H1 (cell line): Measurements from ENCODE around the gene TPRKB. TPM values are rescaled to one million over a fixed set of nuclear protein-coding genes. Genes with fewer than 3 reads are reported as not detected.
"Not testable (repeated sequence)": the region's sequence is repeated elsewhere in the genome, so short reads cannot be mapped to it uniquely, and the experiment has no call there.

Experiments used
- CTCF ChIA-PET: fragments of 300-600 bp; sonication (Branson Sonifier 250); formaldehyde crosslinking; loops from one replicate; lab custom pipeline; 2021; ENCODE audit not compliant: partially characterized antibody; lab: Charles Lee
- POLR2A ChIA-PET: fragments of 300-600 bp; sonication (Branson Sonifier 250); formaldehyde crosslinking; loops from one replicate; lab custom pipeline; 2021; ENCODE audit warnings: inconsistent platforms; ENCODE audit not compliant: partially characterized antibody; lab: Charles Lee
- DNase-seq, 2 experiments: peaks; one replicate each; pipeline versions ENCODE4 v3.0.0 to v3.0.0-alpha.2; 2010 to 2022; ENCODE audit warnings: low spot score in 2 of 2, low read depth in 1 of 2, mixed read lengths in 1 of 2
- FAIRE-seq: peaks from 2 replicates; lab custom pipeline; 2011; peaks lifted over from hg19 to GRCh38; lab: Jason Lieb, UNC
- H2AFZ ChIP-seq: 2 replicates; pipeline ENCODE4 v1.8.1; 2012; ENCODE audit warnings: low read length, inconsistent platforms
- H2AK5ac ChIP-seq: 2 replicates; pipeline ENCODE4 v1.6.1; 2013; ENCODE audit warnings: low read depth, low read length
- H2BK120ac ChIP-seq: replicated peaks from 2 replicates; pipeline ENCODE3; 2013; ENCODE audit warnings: low read depth, low read length, inconsistent platforms
- H2BK12ac ChIP-seq: 2 replicates; pipeline ENCODE4 v1.6.1; 2013; ENCODE audit warnings: low read depth, low read length
- H2BK15ac ChIP-seq: 2 replicates; pipeline ENCODE4 v1.6.1; 2013; ENCODE audit warnings: low read length
- H2BK20ac ChIP-seq: 2 replicates; pipeline ENCODE4 v1.6.1; 2013; ENCODE audit warnings: low read length
- H2BK5ac ChIP-seq: 2 replicates; pipeline ENCODE4 v1.6.1; 2013; ENCODE audit warnings: low read depth, low read length
- H3K14ac ChIP-seq: 2 replicates; pipeline ENCODE4 v1.6.1; 2013; ENCODE audit warnings: inconsistent platforms; ENCODE audit not compliant: insufficient read length
- H3K18ac ChIP-seq: 2 replicates; pipeline ENCODE4 v1.6.1; 2013; ENCODE audit warnings: low read length; ENCODE audit errors: extremely low read depth
- H3K23ac ChIP-seq: 2 replicates; pipeline ENCODE4 v1.6.1; 2013; ENCODE audit warnings: inconsistent platforms; ENCODE audit not compliant: insufficient read length
- H3K23me2 ChIP-seq: 2 replicates; pipeline ENCODE4 v1.6.1; 2013; ENCODE audit warnings: low read depth, low read length
- H3K27ac ChIP-seq: 2 replicates; pipeline ENCODE4 v1.6.1; 2011; ENCODE audit warnings: low read depth, low read length, inconsistent platforms
- H3K27me3 ChIP-seq, 4 experiments: replicated peaks in 1 of 4; 1 replicate in 1 of 4; 2 replicates in 3 of 4; pipeline versions ENCODE4 v1.6.1 to v1.8.1; 2011 to 2013; ENCODE audit warnings: low read length in 3 of 4, mild to moderate bottlenecking in 3 of 4, inconsistent platforms in 2 of 4, mixed read lengths in 2 of 4, moderate library complexity in 1 of 4; ENCODE audit not compliant: control insufficient read depth in 3 of 4, insufficient read depth in 3 of 4; ENCODE audit errors: extremely low read depth in 1 of 4
- H3K36me3 ChIP-seq, 4 experiments: 2 replicates each; pipeline versions ENCODE4 v1.6.1 to v1.8.1; 2011 to 2013; ENCODE audit warnings: mild to moderate bottlenecking in 4 of 4, low read length in 3 of 4, moderate library complexity in 2 of 4, control low read depth in 1 of 4, inconsistent platforms in 1 of 4; ENCODE audit not compliant: insufficient read depth in 4 of 4, control insufficient read depth in 2 of 4
- H3K4ac ChIP-seq: replicated peaks from 2 replicates; pipeline ENCODE3; 2013; ENCODE audit warnings: low read length, low read depth, mixed read lengths, inconsistent platforms; ENCODE audit not compliant: insufficient read length
- H3K4me1 ChIP-seq, 4 experiments: replicated peaks in 1 of 4; 1 replicate in 1 of 4; 2 replicates in 3 of 4; pipeline versions ENCODE4 v1.6.1 to v1.8.1; 2011 to 2013; ENCODE audit warnings: low read length in 3 of 4, inconsistent platforms in 2 of 4, mixed read lengths in 1 of 4; ENCODE audit not compliant: insufficient read depth in 4 of 4, control insufficient read depth in 3 of 4
- H3K4me2 ChIP-seq, 2 experiments: 2 replicates each; pipeline versions ENCODE4 v1.6.1 to v1.8.1; 2011 to 2013; ENCODE audit warnings: low read depth in 2 of 2, low read length in 2 of 2, control low read depth in 1 of 2, inconsistent platforms in 1 of 2, mild to moderate bottlenecking in 1 of 2; ENCODE audit not compliant: insufficient read depth in 1 of 2
- H3K4me3 ChIP-seq, 4 experiments: fragments of 200-600, 300-600 bp in 1 of 4; sonication (generic), shearing (Covaris generic), sonication (Bioruptor Twin) in 1 of 4; 2 replicates each; pipeline versions ENCODE4 v1.5.1 to v1.8.1; 2011 to 2016; ENCODE audit warnings: low read length in 4 of 4, low read depth in 3 of 4, control low read depth in 2 of 4, inconsistent platforms in 2 of 4, mild to moderate bottlenecking in 2 of 4, mixed read lengths in 1 of 4, moderate library complexity in 1 of 4; ENCODE audit not compliant: insufficient read depth in 2 of 4; ENCODE audit errors: extremely low read depth in 1 of 4
- H3K56ac ChIP-seq: replicated peaks from 2 replicates; pipeline ENCODE3; 2013; ENCODE audit warnings: low read depth, mild to moderate bottlenecking, mixed read lengths, low read length, inconsistent platforms; ENCODE audit not compliant: insufficient read length
- H3K79me1 ChIP-seq: 2 replicates; pipeline ENCODE4 v1.6.1; 2013; ENCODE audit warnings: low read depth, low read length, control low read depth
- H3K79me2 ChIP-seq, 2 experiments: 2 replicates each; pipeline versions ENCODE4 v1.6.1 to v1.8.1; 2012 to 2013; ENCODE audit warnings: low read length in 2 of 2, mild to moderate bottlenecking in 2 of 2, inconsistent platforms in 1 of 2; ENCODE audit not compliant: insufficient read depth in 2 of 2, control insufficient read depth in 1 of 2
- H3K9ac ChIP-seq, 4 experiments: replicated peaks in 1 of 4; 1 replicate in 1 of 4; 2 replicates in 3 of 4; pipeline versions ENCODE4 v1.6.1 to v1.8.1; 2011 to 2013; ENCODE audit warnings: low read depth in 3 of 4, low read length in 3 of 4, control low read depth in 2 of 4, mild to moderate bottlenecking in 2 of 4, moderate library complexity in 2 of 4, inconsistent platforms in 1 of 4; ENCODE audit errors: extremely low read depth in 1 of 4
- H3K9me3 ChIP-seq, 2 experiments: 2 replicates each; pipeline versions ENCODE4 v1.6.1 to v1.8.1; 2012 to 2013; ENCODE audit warnings: mild to moderate bottlenecking in 2 of 2, moderate library complexity in 2 of 2, control low read depth in 1 of 2, inconsistent platforms in 1 of 2, low read depth in 1 of 2, low read length in 1 of 2, mixed read lengths in 1 of 2; ENCODE audit not compliant: insufficient read depth in 2 of 2
- H4K20me1 ChIP-seq, 2 experiments: replicated peaks in 1 of 2; 2 replicates each; pipeline versions ENCODE3 to v1.8.1; 2011 to 2013; ENCODE audit warnings: inconsistent platforms in 2 of 2, low read length in 2 of 2, mild to moderate bottlenecking in 1 of 2; ENCODE audit not compliant: insufficient read depth in 2 of 2, control insufficient read depth in 1 of 2
- H4K5ac ChIP-seq: 2 replicates; pipeline ENCODE4 v1.6.1; 2013; ENCODE audit warnings: low read length, low read depth, mixed read lengths, inconsistent platforms; ENCODE audit not compliant: insufficient read length
- H4K8ac ChIP-seq: 2 replicates; pipeline ENCODE4 v1.8.0; 2013; ENCODE audit warnings: mild to moderate bottlenecking, moderate library complexity, low read length, inconsistent platforms; ENCODE audit not compliant: insufficient read depth; ENCODE audit errors: extremely low read depth
- H4K91ac ChIP-seq: replicated peaks from 2 replicates; pipeline ENCODE3; 2013; ENCODE audit warnings: low read length, mixed read lengths, inconsistent platforms; ENCODE audit not compliant: insufficient read length
- WGBS, 2 experiments: shearing (Covaris generic) in 1 of 2; methylation state at CpG; one replicate each; pipeline versions ENCODE4 v1.1.6 to v1.1.7; 2013 to 2015; ENCODE audit warnings: low lambda C conversion rate in 2 of 2, mixed read lengths in 2 of 2, inconsistent platforms in 1 of 2, low coverage in 1 of 2, missing lambda C conversion rate in 1 of 2; ENCODE audit not compliant: insufficient replicate concordance in 2 of 2, insufficient coverage in 1 of 2, insufficient read length in 1 of 2; ENCODE audit errors: extremely low coverage in 1 of 2, missing lambda C conversion rate in 1 of 2; 5-methylcytosine and 5-hydroxymethylcytosine counted together
- polyA plus RNA-seq, 7 experiments: library from polyadenylated mRNA; depleted of rRNA in 3 of 7; stranded (reverse) in 5 of 7; unstranded in 2 of 7; fragments of >200 nt in 5 of 7; fragments of 200-250 nt in 2 of 7; gene quantifications; 1 replicate in 5 of 7; 2 replicates in 1 of 7; 4 replicates in 1 of 7; pipeline versions ENCODE4 v1.2.1 to v1.2.3, GENCODE V29; 2011 to 2013; ENCODE audit warnings: missing spikeins in 2 of 7, mixed read lengths in 2 of 7
- total RNA-seq: library from RNA; stranded (reverse); fragmentation: NEBNext Ultra II Directional; extraction: Animal tissue kit (Norgen Biotek cat#: 25700); gene quantifications from 2 replicates; pipeline ENCODE4 v1.2.1, GENCODE V29; 2021

TPRKB gene
- total and polyA plus RNA-seq, 2 of the 8 experiments (the other 6 are each of a cell fraction or from before 2014, with no cell fraction given), result 40.3 to 41.6 TPM

DNA sequence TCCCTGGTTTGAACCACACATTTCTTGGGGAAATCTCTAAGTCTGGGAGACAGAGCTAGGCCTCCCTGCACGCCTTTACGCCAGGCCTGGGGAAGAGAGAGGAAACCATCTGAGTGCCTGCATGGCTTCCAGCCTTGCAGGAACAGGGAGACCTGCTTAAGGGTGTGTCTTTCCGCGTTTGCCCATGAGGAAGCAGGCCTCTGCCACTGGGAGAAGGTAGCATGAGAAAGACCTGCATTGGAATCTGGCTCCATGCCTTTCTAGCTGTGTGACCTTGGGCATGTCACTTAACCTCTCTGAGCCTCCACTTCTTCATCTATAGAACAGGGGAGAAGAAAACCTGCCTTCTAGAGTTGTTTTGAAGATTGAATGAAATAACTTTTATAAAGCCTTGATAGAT is 19.4 kb downstream of the TPRKB start:
- FAIRE-seq, H2AK5ac ChIP-seq, H3K23ac ChIP-seq, H3K9ac ChIP-seq, H3K27ac ChIP-seq, H2BK12ac ChIP-seq, H4K20me1 ChIP-seq, H3K23me2 ChIP-seq, H2BK120ac ChIP-seq, H3K14ac ChIP-seq, H3K79me1 ChIP-seq, POLR2A ChIA-PET, H3K4me3 ChIP-seq, H3K36me3 ChIP-seq, H3K79me2 ChIP-seq, H4K5ac ChIP-seq, H4K91ac ChIP-seq, H3K27me3 ChIP-seq, H3K4me2 ChIP-seq, H2BK5ac ChIP-seq, H2BK15ac ChIP-seq, H3K4ac ChIP-seq, H3K18ac ChIP-seq, CTCF ChIA-PET, H4K8ac ChIP-seq, DNase-seq, H2AFZ ChIP-seq, H3K4me1 ChIP-seq, H2BK20ac ChIP-seq, H3K56ac ChIP-seq: not testable (repeated sequence)
- WGBS, 2 experiments, result 84% methylated on average over 4 of the region's 4 CpGs; no CpG with 5 or more reads in 1 of the 2 experiments
- H3K9me3 ChIP-seq, result peaks cover 12 to 28% of the 10 kb centered on the region in 2 experiments; a peak in 3 of 4 replicates
